Astrocyte (in vitro differentiated cells and primary cell): ENCODE data around the gene SURF6. TPM values are rescaled to one million over a fixed set of nuclear protein-coding genes. Genes with fewer than 3 reads are reported as not detected.

Experiments
- DNase-seq: peaks from one replicate; pipeline ENCODE4 v3.0.0-alpha.2; 2010; ENCODE audit warnings: low read depth
- FAIRE-seq: peaks from 2 replicates; lab custom pipeline; 2011; peaks lifted over from hg19 to GRCh38; lab: Jason Lieb, UNC
- H2AFZ ChIP-seq: 2 replicates; pipeline ENCODE4 v1.6.0; 2012; ENCODE audit warnings: low read depth, low read length, inconsistent platforms
- H3K27ac ChIP-seq: 2 replicates; pipeline ENCODE4 v1.5.1; 2011; ENCODE audit warnings: low read depth, low read length, inconsistent platforms
- H3K27me3 ChIP-seq: 2 replicates; pipeline ENCODE4 v1.6.0; 2011; ENCODE audit warnings: low read length, inconsistent platforms; ENCODE audit not compliant: insufficient read depth
- H3K36me3 ChIP-seq: 2 replicates; pipeline ENCODE4 v1.5.1; 2011; ENCODE audit warnings: low read length, inconsistent platforms; ENCODE audit not compliant: insufficient read depth
- H3K4me1 ChIP-seq: 2 replicates; pipeline ENCODE4 v1.5.1; 2011; ENCODE audit warnings: low read length, inconsistent platforms; ENCODE audit not compliant: insufficient read depth
- H3K4me2 ChIP-seq: 2 replicates; pipeline ENCODE4 v1.6.0; 2012; ENCODE audit warnings: low read length, inconsistent platforms
- H3K4me3 ChIP-seq: 2 replicates; pipeline ENCODE4 v1.5.1; 2011; ENCODE audit warnings: low read depth, mild to moderate bottlenecking, low read length, inconsistent platforms; ENCODE audit not compliant: insufficient read depth
- H3K79me2 ChIP-seq: 2 replicates; pipeline ENCODE4 v1.6.0; 2012; ENCODE audit warnings: mild to moderate bottlenecking, low read length, inconsistent platforms; ENCODE audit not compliant: insufficient read depth
- H3K9ac ChIP-seq: 2 replicates; pipeline ENCODE4 v1.6.0; 2012; ENCODE audit warnings: mild to moderate bottlenecking, low read length, inconsistent platforms
- H3K9me3 ChIP-seq: 2 replicates; pipeline ENCODE4 v1.5.1; 2012; ENCODE audit warnings: low read depth, mild to moderate bottlenecking, low read length, inconsistent platforms; ENCODE audit not compliant: insufficient read depth
- H4K20me1 ChIP-seq: 2 replicates; pipeline ENCODE4 v1.6.0; 2012; ENCODE audit warnings: low read length, inconsistent platforms; ENCODE audit not compliant: insufficient read depth
- H3K27ac Mint-ChIP-seq: one replicate; pipeline ENCODE4 v1.8.0; 2021; ENCODE audit warnings: mild to moderate bottlenecking, mixed read lengths; ENCODE audit not compliant: unreplicated experiment
- H3K27me3 Mint-ChIP-seq: one replicate; pipeline ENCODE4 v1.8.0; 2021; ENCODE audit warnings: low read depth, mixed read lengths; ENCODE audit not compliant: unreplicated experiment
- H3K36me3 Mint-ChIP-seq: one replicate; pipeline ENCODE4 v1.8.0; 2021; ENCODE audit warnings: low read depth, mixed read lengths; ENCODE audit not compliant: unreplicated experiment
- H3K4me1 Mint-ChIP-seq: one replicate; pipeline ENCODE4 v1.8.0; 2021; ENCODE audit warnings: low read depth, mixed read lengths; ENCODE audit not compliant: unreplicated experiment
- H3K4me3 Mint-ChIP-seq: one replicate; pipeline ENCODE4 v1.8.0; 2021; ENCODE audit warnings: mild to moderate bottlenecking, moderate library complexity, mixed read lengths; ENCODE audit not compliant: unreplicated experiment
- H3K9me3 Mint-ChIP-seq: one replicate; pipeline ENCODE4 v1.8.0; 2021; ENCODE audit warnings: mild to moderate bottlenecking, mixed read lengths; ENCODE audit not compliant: unreplicated experiment
- CTCF ChIP-seq: IDR thresholded peaks from 2 replicates; pipeline ENCODE4 v1.5.1; 2011; ENCODE audit warnings: low read depth, mild to moderate bottlenecking, inconsistent platforms, low read length, moderate library complexity; ENCODE audit not compliant: insufficient read depth
- EZH2 ChIP-seq: IDR thresholded peaks from 2 replicates; pipeline ENCODE4 v1.6.1; 2012; ENCODE audit warnings: mild to moderate bottlenecking, low read length, inconsistent platforms; ENCODE audit not compliant: insufficient read depth
- total RNA-seq: library from RNA; stranded (reverse); gene quantifications from 2 replicates; pipeline ENCODE4 v1.2.1, GENCODE V29; 2021

SURF6 gene
- total RNA-seq, 1 donor from 2014 or later: 25.1 TPM

- H3K9ac ChIP-seq: no peak overlapping the region
- H3K27me3 ChIP-seq: no peaks in the 10 kb centered on the region
- Mint-ChIP-seq H3K9me3 (no peaks in the 10 kb centered on the region), H3K27ac (no peak overlapping the region), H3K4me3 (no peak overlapping the region), H3K36me3 (peaks cover 16% of the 10 kb centered on the region), H3K4me1 (peaks cover 3% of the 10 kb centered on the region), H3K27me3 (no peaks in the 10 kb centered on the region)
- peaks cover 26% of the 10 kb centered on the region for H3K36me3 ChIP-seq
- peaks cover 15% of the 10 kb centered on the region for H3K79me2 ChIP-seq
- peaks cover 5% of the 10 kb centered on the region for H3K4me1 ChIP-seq
- no peak overlapping the region for H3K27ac ChIP-seq
- H3K4me2 ChIP-seq: no peak overlapping the region
- no peaks in the 10 kb centered on the region for H3K9me3 ChIP-seq
- FAIRE-seq (no peak), DNase-seq (no peak)
- no peak overlapping the region for H2AFZ ChIP-seq
- peaks cover 16% of the 10 kb centered on the region for H4K20me1 ChIP-seq
- TF ChIP-seq EZH2 (no peak), CTCF (no peak)
- H3K4me3 ChIP-seq: no peak overlapping the region
Measured at GRCh38 chr9:133341369-133342068, 5.5 kb upstream of the SURF6 start.

- Histone ChIP-seq H3K9ac (no peak overlapping the region), H3K27ac (no peak overlapping the region), H3K36me3 (peaks cover 26% of the 10 kb centered on the region), H2AFZ (no peak overlapping the region), H3K27me3 (no peaks in the 10 kb centered on the region), H3K79me2 (peaks cover 12% of the 10 kb centered on the region), H3K9me3 (no peaks in the 10 kb centered on the region), H4K20me1 (peaks cover 10% of the 10 kb centered on the region), H3K4me3 (no peak overlapping the region), H3K4me2 (no peak overlapping the region), H3K4me1 (no peaks in the 10 kb centered on the region)
- no peak for FAIRE-seq
- TF ChIP-seq EZH2 (no peak), CTCF (no peak)
- Mint-ChIP-seq H3K4me1 (no peaks in the 10 kb centered on the region), H3K27ac (no peak overlapping the region), H3K4me3 (no peak overlapping the region), H3K36me3 (peaks cover 14% of the 10 kb centered on the region), H3K9me3 (no peaks in the 10 kb centered on the region), H3K27me3 (no peaks in the 10 kb centered on the region)
- DNase-seq: no peak
Measured at GRCh38 chr9:133340916-133341315, 4.9 kb upstream of the SURF6 start.

- H3K9me3 Mint-ChIP-seq: no peaks in the 10 kb centered on the region
- no peak overlapping the region for H3K4me3 ChIP-seq
- H4K20me1 ChIP-seq: peaks cover 3% of the 10 kb centered on the region
- H3K4me3 Mint-ChIP-seq: no peak overlapping the region
- H3K79me2 ChIP-seq: peaks cover 12% of the 10 kb centered on the region
- H3K27ac Mint-ChIP-seq: no peak overlapping the region
- H2AFZ ChIP-seq: no peak overlapping the region
- TF ChIP-seq CTCF: no peak
- no peak for TF ChIP-seq EZH2
- no peak overlapping the region for H3K4me2 ChIP-seq
- no peak for FAIRE-seq
- peaks cover 15% of the 10 kb centered on the region for H3K36me3 Mint-ChIP-seq
- peaks cover 23% of the 10 kb centered on the region for H3K36me3 ChIP-seq
- no peaks in the 10 kb centered on the region for H3K9me3 ChIP-seq
- H3K27ac ChIP-seq: no peak overlapping the region
- peaks cover 2% of the 10 kb centered on the region for H3K4me1 ChIP-seq
- H3K27me3 Mint-ChIP-seq: no peaks in the 10 kb centered on the region
- no peak for DNase-seq
- no peaks in the 10 kb centered on the region for H3K27me3 ChIP-seq
- H3K4me1 Mint-ChIP-seq: no peaks in the 10 kb centered on the region
- H3K9ac ChIP-seq: no peak overlapping the region
Measured at GRCh38 chr9:133340256-133340655, 4.3 kb upstream of the SURF6 start.
